CD4-positive, alpha-beta T cell treated with Interleukin-2 at 100 ng/mL for 4 hours (primary cell): ENCODE results near the gene ASTN2.

ENCODE experiments used
- DNase-seq: peaks from one replicate; pipeline ENCODE4 v3.0.0-alpha.2; 2020; ENCODE audit warnings: low spot score

ASTN2 gene

GRCh38 chr9:116524778-116525470, 889.9 kb downstream of the ASTN2 start:
- no peak for DNase-seq

- DNase-seq: no peak
These were observed 894.6 kb downstream of the ASTN2 start for GRCh38 chr9:116520218-116520617.

DNA sequence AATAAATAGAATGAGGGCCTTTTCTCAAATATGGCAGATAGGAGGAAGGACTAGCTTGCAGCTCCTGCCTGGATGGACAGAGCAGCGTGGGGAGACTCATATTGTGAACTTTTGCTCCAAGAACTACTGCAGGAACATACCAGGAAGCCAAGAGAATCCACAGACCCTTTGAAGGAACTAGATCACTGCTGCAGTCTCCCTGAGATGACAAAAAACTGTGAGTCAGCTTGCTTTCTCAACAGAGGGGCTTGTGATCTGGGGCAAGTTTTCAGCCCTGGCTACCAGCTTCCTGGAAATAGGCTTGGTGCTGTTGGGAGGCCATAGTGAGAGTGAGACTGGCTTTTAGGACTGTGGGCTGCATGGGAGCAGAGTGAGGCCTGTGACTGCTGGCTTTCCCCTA, 898.4 kb downstream of the ASTN2 start:
- DNase-seq: no peak

- DNase-seq: no peak
These were observed 899.3 kb downstream of the ASTN2 start for GRCh38 chr9:116515541-116515940.

DNA sequence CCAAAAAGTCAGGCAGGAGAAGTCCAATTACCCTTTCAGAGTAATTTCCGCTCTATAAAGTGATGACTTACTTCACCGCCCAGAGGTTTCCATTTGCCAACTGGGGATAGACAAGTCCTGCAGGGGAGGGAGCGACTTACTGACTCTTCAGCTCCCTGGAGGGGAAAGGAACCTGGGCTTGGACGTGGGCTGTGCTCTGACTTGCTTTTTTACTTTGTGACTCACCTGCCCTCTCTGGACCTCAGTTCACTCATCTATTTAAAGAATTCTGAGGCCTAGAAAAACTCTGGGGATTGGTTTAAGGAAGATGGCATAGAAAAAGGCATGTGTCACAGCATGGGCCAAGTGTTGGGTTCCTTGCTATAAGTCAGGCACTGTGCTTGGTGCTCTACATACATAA, 908.2 kb downstream of the ASTN2 start:
- DNase-seq: no peak

GRCh38 chr9:116504893-116505480, 909.9 kb downstream of the ASTN2 start:
- no peak for DNase-seq

DNA sequence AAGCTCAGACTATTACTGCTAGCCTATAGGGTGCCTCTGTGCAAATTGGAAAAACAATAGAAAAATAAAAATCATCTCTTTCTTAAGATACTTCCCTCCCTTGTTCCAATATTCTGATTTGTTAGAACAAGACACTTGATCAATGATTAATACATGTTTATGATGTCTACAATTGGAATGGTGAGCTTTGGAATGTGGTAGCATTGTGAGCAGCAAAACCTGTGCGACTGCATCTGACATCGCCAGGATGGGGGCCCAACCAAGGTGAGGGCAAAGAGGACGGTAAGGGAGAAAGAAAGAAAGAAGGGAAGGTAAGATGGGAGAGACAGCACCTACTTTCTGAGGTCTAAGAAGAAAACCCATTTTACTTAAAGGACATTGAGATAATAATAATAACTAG, 910.8 kb downstream of the ASTN2 start:
- DNase-seq: no peak

- no peak for DNase-seq
These were observed 912.1 kb downstream of the ASTN2 start for GRCh38 chr9:116502746-116503145.

DNA sequence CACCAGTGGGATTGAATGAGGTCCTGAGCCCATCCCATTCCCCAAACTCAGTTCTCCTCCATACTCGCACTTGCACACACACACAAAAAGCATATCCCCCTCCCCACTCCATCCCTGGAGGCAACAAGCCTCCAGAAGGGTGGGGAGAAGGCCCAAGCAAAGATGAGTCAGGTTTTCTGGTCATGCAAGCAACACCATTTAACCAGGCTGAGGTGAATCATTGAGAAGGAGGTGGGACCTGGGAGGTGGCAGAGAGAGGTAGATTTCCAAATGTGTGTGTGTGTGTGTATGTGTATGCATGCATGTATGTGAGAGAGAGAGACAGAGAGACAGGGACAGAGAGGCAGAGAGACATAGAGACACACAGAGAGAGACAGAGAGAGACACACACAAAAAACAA, 913.0 kb downstream of the ASTN2 start:
- DNase-seq: no peak

DNA sequence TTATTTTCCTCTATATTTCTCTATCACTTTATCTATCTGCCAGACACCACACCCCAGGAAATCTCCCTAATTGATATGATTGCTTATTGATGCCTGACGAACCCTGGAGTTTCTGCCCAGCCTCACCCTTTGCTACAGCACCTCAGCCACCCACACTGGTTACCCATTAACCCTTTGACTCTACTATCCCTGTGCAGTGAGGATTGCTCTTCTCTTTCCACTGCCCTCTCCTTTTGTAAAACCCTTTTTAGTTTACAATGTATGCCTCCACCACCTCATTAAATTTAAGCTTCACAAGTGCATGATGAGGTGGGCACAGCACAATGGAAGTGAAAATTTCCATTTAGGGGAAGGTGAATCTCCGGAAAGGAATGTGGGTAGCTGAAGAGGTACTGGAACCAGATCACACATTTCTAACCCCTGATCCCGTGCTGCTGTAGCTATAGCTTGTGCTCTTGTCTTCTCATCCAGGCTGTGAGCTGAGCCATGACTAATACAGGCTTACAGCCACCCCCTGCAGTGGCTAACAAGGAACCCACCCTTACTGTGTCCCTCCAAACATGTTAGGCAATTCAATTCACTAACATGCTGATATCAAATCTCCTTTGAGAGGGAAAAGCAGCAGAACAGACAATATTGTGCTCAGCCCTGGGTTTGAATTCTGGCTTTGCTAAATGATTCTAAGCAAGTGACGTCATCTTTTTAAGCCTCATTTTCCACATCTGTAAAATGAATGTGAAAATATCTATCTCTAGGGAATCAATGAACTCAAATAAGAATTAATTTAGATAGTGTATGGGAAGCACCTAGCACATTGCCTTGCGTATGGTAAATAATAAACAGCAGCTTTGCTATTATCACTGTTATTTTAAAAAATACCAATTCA, 914.6 kb downstream of the ASTN2 start:
- DNase-seq: no peak

- DNase-seq: no peak
These were observed 915.4 kb downstream of the ASTN2 start for GRCh38 chr9:116499434-116499833.

DNA sequence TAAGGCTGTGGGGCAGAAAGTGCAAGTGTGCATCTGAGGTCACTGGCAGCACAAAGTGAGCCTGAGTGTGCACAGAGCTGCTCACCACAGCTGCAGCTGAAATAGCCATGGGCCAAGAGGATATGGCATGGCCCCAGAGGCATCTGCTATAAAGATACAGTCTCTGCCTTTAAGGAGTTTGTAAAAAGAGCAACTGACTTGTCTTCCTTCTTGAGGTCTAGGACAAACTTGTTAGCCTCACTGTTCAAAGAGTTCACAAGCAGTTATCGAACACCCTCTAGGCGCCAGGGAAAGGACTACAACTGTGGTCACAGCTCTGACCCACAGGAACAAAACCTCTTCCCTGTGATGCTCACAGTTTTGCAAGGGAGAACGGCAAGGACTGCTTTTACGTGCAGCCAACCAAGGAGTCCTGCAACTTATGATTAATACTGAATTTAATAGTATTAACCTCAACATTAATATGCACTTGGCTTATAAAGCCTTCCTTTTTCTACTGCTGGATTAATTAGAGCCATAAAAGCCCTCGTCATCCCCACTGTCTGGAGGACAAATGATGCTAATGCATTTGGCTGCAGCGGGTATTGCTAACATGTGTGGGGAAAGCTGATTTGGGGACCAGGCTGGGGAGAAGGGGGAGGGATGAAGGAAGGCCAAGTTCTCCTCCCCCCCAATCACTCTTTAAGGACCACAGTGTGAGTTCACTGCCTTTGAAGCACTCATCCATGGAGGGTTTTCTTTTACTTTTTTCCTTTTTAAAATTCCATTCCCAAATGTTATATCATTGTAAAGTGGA, 917.6 kb downstream of the ASTN2 start:
- DNase-seq: no peak

- DNase-seq: no peak
These were observed 918.7 kb downstream of the ASTN2 start for GRCh38 chr9:116496167-116496566.

DNA sequence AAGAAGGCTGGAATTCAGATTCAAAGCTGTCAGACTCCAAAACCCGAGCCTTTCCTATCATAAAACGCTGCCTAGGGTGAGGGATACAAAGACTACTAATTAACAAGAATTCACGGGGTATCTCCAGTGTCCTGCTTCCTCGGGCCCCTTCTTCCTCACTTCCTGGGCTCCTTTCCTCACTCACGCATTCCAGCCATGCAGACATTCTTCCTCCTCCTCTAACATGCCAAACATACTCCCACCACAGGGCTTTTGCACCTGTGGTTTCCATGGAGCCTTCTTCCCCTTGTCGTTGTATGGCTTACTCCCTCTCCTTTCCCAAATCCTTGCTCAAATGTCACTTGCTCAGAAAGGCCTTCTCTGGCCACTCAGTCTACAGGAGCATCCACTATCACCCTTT, 919.1 kb downstream of the ASTN2 start:
- no peak for DNase-seq

DNA sequence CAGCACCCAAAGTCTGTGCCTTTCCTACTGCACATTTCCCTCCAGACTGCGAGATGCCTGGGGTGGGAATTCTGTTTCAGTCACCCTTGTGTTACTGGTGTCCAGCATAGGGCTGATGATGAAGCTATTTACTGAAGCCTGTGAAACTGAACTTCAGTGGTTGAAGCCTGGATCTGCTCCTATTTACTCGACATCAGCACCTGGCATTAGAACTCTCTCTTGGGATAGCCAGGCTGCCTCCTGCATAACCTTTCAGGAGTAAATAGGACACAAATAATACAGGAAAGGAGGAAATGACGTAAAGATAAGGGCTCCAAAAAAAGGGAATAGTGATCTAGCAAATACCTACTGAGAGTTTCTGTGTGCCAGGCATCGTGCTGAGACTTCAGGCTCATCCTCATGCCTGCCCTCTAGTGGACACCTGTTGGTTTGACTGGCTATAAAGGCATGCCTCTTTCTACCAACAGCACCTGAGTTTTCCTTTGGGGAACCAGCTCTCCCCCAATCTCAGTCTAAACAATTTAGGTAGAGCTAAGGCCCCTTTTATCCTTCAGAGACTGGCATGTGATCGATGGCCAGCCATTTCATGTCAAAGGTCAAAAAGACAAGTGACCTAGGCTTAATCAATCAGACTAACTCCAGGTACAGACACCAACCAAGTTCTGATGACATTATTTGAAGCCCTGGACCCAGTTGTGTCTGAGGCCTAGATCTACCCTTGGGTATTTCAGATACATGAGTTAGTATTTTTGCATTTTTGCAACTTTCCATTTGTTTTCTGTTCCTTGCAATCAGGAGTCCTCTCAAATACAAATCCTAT, 919.8 kb downstream of the ASTN2 start:
- peak; percentile 14 for DNase-seq

DNA sequence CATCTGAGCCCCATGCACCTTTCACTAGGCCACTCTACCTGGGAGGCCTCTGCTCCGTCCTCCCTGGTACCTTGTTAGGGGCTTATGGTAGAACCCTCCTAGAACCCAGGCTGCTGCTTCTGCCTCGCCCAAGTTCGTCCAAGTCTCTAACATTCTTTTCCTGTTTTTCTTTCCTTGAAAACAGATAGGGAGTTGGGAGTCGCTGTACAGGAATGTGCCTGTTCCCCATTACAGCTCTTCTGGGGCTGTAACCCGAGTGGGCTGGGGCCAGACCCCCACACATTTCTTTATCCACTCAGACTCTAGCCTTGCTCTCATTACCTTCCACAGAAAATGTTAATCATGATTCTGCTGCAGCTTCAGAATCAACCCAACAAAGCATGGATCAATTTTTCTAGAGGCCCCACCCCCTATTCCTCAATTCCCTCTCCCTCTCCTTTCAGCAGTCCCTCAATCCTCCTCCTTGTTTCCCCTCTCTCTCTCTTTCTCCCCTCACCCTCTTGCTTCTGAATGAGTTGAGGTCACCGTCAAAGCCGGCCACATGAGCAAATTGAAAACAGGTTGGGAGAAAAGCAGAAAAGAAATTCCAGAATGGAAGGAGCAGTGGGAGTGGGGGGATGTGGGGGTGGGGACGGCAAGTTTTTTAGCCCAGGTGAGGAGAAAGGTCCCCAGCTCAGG, 921.5 kb downstream of the ASTN2 start:
- DNase-seq: no peak

GRCh38 chr9:116491659-116492058, 923.2 kb downstream of the ASTN2 start:
- no peak for DNase-seq

DNA sequence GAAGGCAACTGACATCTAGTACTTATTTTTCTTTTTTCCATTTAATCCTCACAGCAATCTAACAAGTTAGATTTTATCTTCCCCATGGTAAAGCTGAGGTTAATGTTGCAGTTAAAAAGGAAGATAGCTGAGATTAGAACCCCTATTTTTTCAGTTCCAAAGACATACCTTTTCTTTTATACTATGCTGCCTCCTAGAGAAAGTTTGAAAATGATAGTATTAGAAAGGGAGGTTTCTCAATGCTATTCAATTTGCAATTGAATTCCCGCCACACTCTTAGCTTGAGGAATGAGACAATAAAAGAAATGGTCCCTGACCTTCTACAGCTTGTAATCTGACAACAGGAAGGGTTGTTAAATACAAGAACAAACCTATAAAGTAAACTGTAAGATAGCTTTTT, 923.6 kb downstream of the ASTN2 start:
- no peak for DNase-seq

DNA sequence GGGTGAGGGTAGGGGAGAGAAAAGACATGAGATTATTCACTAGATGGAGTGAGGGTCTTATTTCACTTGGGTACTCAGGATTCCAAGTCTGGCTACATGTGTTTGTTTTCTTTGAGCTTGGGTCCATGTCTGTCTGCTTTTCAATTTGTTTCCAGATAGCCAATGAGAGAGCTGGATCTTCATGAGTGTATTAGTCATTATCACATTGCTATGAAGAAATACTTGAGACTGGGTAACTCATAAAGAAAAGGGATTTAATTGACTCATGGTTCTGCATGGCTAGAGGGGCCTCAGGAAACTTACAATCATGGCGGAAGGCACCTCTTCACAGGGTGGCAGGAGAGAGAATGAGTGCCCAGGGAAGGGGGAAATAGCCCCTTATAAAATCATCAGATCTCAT, 924.5 kb downstream of the ASTN2 start:
- DNase-seq: no peak

GRCh38 chr9:116488373-116488772, 926.5 kb downstream of the ASTN2 start:
- DNase-seq: no peak
